Stimulated activated CD8-positive, alpha-beta memory T cell treated with anti-CD3 and anti-CD28 coated beads, Interleukin-2, amount 100 ng/mL, for 48 hours (primary cell): ENCODE measurements around the gene ARHGAP10.
"Not testable (repeated sequence)": the region's sequence is repeated elsewhere in the genome, so short reads cannot be mapped to it uniquely, and the experiment has no call there.

Experiments used
- DNase-seq, 2 donors: peaks; one replicate each; pipeline ENCODE4 v3.0.0-alpha.2; 2020; ENCODE audit warnings: low read depth in 2 of 2

ARHGAP10 gene

DNA sequence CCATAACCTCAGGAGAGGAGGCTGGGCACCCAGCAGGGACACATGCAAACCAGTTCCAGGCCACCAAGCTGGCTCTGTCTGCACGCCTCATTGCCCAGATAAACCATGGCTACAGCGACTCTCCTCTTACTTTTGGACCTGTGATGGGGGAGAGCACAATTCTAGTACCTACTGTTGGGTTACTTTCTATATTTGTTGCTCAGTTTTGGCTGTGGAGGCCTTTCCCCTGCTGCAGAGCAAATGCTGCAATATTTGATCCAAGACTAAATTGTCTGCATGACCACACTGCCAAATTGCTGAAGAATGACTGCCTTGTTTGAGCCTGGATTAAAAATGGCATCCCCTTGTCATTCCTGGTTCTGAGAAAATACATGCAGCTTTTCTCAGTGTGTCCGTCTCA, 253.5 kb downstream of the ARHGAP10 start:
- DNase-seq, result no peak

DNA sequence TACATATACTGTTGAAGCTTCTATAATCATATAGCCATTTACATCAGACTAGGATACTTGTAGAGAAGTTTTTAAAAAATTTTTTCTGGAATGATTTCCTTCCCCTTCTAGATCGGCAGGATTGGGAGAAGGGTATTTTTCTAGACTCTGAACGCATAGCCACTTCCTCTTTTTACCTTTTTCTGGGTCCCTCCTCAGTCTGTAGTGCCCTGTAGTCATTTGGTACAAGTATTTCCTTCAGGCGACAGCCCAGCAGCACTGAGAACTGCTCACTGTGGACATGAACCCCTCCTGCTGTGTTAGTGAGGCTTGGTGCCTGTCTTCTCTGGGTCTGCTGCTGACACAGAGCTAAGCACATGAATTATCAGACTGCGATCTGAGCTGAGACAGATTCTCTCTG, 255.4 kb downstream of the ARHGAP10 start:
- no peak for DNase-seq

GRCh38 chr4:147991543-147992283, 259.8 kb downstream of the ARHGAP10 start:
- no peak for DNase-seq

- DNase-seq, result no peak
Measured at GRCh38 chr4:147994076-147994475, 262.2 kb downstream of the ARHGAP10 start.

- DNase-seq, result no peak
Measured at GRCh38 chr4:147994491-147995385, 262.9 kb downstream of the ARHGAP10 start.

GRCh38 chr4:147996859-147997258, 265.0 kb downstream of the ARHGAP10 start:
- DNase-seq, result no peak

DNA sequence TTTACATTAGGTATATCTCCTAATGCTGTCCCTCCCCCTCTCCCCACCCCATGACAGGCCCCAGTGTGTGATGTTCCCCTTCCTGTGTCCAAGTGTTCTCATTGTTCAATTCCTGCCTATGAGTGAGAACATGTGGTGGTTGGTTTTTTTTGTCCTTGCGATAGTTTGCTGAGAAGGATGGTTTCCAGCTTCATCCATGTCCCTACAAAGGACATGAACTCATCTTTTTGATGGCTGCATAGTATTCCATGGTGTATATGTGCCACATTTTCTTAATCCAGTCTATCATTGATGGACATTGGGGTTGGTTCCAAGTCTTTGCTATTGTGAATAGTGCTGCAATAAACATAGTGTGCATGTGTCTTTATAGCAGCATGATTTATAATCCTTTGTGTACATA, 268.1 kb downstream of the ARHGAP10 start:
- not testable (repeated sequence) for DNase-seq

GRCh38 chr4:148004228-148004857, 272.5 kb downstream of the ARHGAP10 start:
- no peak for DNase-seq

DNA sequence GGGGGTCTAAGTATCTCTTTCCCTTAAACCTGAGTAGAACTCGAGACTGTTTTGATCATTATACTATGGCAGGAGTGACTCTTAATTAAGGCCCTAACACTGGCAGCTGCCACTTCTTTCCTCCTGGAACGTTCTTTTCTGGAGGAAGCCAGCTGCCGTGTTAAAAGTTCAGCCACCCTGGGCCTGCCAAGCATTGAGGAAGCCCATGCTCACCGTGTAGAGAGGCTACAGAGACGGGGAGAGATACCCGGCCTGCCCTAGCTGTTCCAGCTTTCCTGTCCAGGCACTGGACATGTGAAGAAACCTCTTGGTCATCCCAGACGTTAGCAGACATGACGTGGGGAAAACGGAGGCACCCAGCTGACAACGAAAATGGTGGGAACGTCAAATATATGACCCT, 274.1 kb downstream of the ARHGAP10 start:
- no peak for DNase-seq

DNA sequence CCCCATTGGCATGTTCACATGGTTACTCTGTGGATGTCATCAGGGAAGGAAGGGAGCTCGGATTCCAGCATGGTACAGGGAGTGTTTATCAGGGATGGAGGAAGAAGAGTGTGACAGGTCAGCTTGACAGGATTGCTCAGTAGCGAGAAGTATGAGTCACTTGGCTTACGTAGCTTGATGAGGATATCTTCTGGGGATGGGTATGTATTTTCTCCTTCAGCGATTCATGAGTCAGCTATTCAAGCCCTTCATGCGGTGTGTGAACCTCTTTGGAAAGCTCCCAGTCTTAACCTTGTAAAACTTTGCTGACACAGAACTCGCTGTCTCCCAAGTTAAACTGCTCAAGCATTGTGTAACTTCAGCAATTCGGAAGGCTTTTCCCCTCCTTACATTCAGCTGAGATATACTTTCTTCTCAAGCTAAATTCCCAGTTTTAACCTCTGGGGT, 275.4 kb downstream of the ARHGAP10 start:
- DNase-seq, result no peak

GRCh38 chr4:148007792-148008191, 275.9 kb downstream of the ARHGAP10 start:
- DNase-seq, result no peak

- DNase-seq, result no peak
Measured at GRCh38 chr4:148015058-148015457, 283.2 kb downstream of the ARHGAP10 start.

GRCh38 chr4:148015468-148015867, 283.6 kb downstream of the ARHGAP10 start:
- DNase-seq, result no peak

DNA sequence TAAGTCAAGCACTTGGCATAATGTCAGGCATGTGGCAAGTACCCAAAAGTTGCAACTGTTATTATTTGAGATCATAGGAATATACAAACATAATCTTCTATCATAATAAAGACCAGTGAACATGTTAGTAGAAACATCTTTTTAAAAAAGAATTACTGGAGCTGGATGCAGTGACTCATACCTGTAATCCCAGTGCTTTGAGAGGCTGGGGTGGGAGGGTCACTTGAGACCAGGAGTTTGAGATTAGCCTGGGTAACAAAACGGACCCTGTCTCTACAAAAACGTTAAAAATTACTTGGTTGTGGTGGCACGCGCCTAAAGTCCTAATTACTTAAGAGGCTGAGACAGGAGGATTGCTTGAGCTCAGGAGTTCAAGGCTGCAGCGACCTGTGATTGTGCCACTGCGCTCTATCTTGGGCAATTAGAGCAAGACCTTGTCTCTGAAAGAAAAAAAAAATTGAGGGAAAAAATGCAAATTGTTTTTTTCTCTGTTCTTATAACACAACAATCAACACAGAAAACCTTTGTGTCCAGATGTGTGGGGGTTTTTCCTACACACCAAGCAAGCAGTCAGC, 284.3 kb downstream of the ARHGAP10 start:
- DNase-seq, result no peak

GRCh38 chr4:148017801-148018200, 285.9 kb downstream of the ARHGAP10 start:
- no peak for DNase-seq

GRCh38 chr4:148021686-148022085, 289.8 kb downstream of the ARHGAP10 start:
- DNase-seq, result no peak

GRCh38 chr4:148022975-148023374, 291.1 kb downstream of the ARHGAP10 start:
- DNase-seq, result no peak

- no peak for DNase-seq
Measured at GRCh38 chr4:148023512-148024181, 291.8 kb downstream of the ARHGAP10 start.

- no peak for DNase-seq
Measured at GRCh38 chr4:148025981-148026380, 294.1 kb downstream of the ARHGAP10 start.

DNA sequence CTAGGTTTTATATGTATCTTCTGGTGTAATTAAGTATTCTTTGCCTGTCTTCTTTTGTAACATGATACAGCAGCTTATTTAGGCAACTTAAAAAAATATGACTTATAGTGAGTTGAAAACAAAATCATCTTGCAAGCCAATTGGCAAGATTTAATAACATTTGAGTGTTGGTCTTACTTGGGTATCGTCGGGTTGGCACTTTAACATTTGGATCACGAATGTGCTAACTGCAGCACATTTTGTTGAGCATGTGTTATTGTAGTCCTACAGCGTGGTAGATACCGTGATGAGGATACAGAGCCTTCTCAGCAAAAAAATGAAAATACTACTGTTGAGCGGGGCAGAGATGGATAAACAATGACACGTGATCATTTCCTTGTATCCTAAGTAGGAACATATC, 295.3 kb downstream of the ARHGAP10 start:
- no peak for DNase-seq

GRCh38 chr4:148029781-148030180, 297.9 kb downstream of the ARHGAP10 start:
- no peak for DNase-seq
